ENCODE results near the gene TEKTIP1. TPM values are rescaled to one million over a fixed set of nuclear protein-coding genes. Genes with fewer than 3 reads are reported as not detected.

TEKTIP1 gene
- total RNA-seq, 1 donor from 2014 or later = not detected

DNA sequence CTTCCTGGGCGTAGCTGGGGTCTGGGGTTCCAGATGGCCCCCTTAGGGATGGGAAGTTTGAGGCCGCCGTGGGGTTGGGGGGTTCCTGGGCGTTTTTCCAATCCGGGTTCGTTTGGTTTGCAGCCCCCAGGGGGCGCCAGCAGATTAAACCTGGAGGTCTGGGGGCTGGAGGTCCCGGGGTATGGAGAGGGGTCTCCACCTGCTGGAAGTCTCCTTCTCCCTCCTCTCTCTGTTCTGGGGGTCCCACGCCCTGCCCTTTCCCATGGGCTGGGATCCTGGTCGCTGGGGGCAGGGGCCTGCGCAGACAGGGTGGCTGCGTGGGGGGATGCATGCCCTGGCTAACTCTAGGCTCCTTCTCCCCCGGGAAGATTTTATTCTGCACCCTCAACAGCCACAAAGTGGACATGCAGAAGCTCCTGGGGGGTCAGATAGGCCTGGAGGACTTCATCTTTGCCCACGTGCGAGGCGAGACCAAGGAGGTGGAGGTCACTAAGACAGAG is 47.2 kb downstream of the TEKTIP1 start:
- no peaks in the 10 kb centered on the region for H3K27me3 ChIP-seq (ENCODE audit: control insufficient read depth, insufficient read depth, low read length)
- H3K4me3 ChIP-seq (ENCODE audit: low read depth, low read length) = no peak overlapping the region
- peak; percentile 40 for TF ChIP-seq CTCF (IDR thresholded peaks at IDR 0.05; ENCODE audit: insufficient read depth, low read length, severe bottlenecking)
- no peak for FAIRE-seq
- no peak for DNase-seq (ENCODE audit: low read depth)
- H3K36me3 ChIP-seq (ENCODE audit: control insufficient read depth, insufficient read depth, low read length) = no peaks in the 10 kb centered on the region

DNA sequence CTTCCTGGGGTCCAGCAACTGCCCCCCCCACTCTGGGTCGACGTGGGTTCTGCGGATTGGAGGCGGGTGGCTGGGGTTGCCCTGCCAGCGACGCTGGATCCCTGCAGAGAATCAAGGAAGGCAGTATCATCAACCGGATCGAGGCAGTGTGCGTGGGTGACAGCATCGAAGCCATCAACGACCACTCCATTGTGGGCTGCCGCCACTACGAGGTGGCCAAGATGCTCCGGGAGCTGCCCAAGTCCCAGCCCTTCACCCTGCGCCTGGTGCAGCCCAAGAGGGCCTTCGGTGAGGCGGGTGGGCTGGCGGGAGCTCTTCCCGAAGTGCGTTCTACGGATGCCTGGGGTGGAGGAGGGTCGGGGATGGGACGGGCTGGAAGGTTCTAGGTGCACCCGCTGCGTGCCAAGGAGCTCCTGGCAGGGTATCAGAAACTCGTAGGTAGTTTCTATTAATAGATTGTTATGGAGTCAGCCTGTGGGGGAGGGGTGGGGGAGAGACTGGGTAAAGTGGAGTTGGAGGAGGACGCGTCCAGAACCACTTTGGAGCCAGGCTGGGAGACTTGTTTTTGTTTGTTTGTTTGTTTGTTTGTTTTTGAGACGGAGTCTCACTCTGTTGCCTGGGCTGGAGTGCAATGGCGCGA is 47.9 kb downstream of the TEKTIP1 start:
- no peak for DNase-seq (ENCODE audit: low read depth)
- Histone ChIP-seq H3K27me3 (ENCODE audit: control insufficient read depth, insufficient read depth, low read length) (no peaks in the 10 kb centered on the region), H3K4me3 (ENCODE audit: low read depth, low read length) (no peak overlapping the region), H3K36me3 (ENCODE audit: control insufficient read depth, insufficient read depth, low read length) (no peaks in the 10 kb centered on the region)
- FAIRE-seq = no peak
- no peak for TF ChIP-seq CTCF (IDR thresholded peaks at IDR 0.05; ENCODE audit: insufficient read depth, low read length, severe bottlenecking)

- DNase-seq (ENCODE audit: low read depth) = no peak
- Histone ChIP-seq H3K27me3 (ENCODE audit: control insufficient read depth, insufficient read depth, low read length) (peaks cover 1% of the 10 kb centered on the region), H3K4me3 (ENCODE audit: low read depth, low read length) (no peak overlapping the region), H3K36me3 (ENCODE audit: control insufficient read depth, insufficient read depth, low read length) (no peaks in the 10 kb centered on the region)
- FAIRE-seq = no peak
- TF ChIP-seq CTCF (IDR thresholded peaks at IDR 0.05; ENCODE audit: insufficient read depth, low read length, severe bottlenecking) = no peak
Measured at GRCh38 chr19:3589439-3589838, 50.5 kb downstream of the TEKTIP1 start.

- FAIRE-seq (no peak), DNase-seq (ENCODE audit: low read depth) (no peak)
- Histone ChIP-seq H3K27me3 (ENCODE audit: control insufficient read depth, insufficient read depth, low read length) (peaks cover 1% of the 10 kb centered on the region), H3K4me3 (ENCODE audit: low read depth, low read length) (no peak overlapping the region), H3K36me3 (ENCODE audit: control insufficient read depth, insufficient read depth, low read length) (no peaks in the 10 kb centered on the region)
- TF ChIP-seq CTCF (IDR thresholded peaks at IDR 0.05; ENCODE audit: insufficient read depth, low read length, severe bottlenecking) = no peak
Measured at GRCh38 chr19:3589949-3590348, 51.0 kb downstream of the TEKTIP1 start.

DNA sequence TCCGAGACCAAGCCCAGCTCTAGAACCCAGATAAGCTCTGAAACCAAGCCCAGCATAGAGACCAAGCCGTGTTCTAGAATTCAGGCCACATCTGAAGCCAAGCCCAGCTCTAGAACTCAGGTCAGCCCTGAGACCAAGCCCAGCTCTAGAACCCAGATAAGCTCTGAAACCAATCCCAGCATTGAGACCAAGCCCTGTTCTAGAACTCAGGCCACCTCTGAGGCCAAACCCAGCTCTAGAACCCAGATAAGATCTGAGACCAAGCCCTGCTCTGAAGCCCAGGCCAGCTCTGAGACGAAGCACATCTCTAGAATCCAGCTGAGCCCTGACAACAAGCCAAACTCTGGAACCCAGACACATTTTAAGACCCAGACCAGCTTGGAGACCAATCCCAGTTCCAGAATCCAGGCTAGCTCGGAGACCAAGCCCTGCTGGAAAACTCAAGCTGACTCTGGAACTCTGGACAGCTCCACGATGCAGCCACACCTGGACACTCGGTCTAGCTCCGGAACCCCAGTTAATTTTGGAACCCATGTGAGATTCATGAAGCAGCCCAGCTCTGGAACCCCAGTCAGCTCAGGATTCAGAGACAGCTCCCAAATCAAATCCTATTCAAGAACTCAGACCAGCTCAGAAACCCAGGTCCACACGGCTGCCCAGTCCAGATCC is 52.2 kb downstream of the TEKTIP1 start:
- Histone ChIP-seq H3K27me3 (ENCODE audit: control insufficient read depth, insufficient read depth, low read length) (peaks cover 1% of the 10 kb centered on the region), H3K4me3 (ENCODE audit: low read depth, low read length) (no peak overlapping the region), H3K36me3 (ENCODE audit: control insufficient read depth, insufficient read depth, low read length) (no peaks in the 10 kb centered on the region)
- FAIRE-seq = no peak
- TF ChIP-seq CTCF (IDR thresholded peaks at IDR 0.05; ENCODE audit: insufficient read depth, low read length, severe bottlenecking) = no peak
- no peak for DNase-seq (ENCODE audit: low read depth)

All from bronchial epithelial cell (primary cell).